HEK293 (cell line): ENCODE results near the gene SPRED2.

Source experiments
- GLIS1 ChIP-seq: fragments of 450-650 bp; formaldehyde crosslinking; IDR thresholded peaks from 2 replicates; pipeline ENCODE4 v1.5.1; 2016; ENCODE audit warnings: missing biosample characterization, missing genetic modification characterization
- SETDB1 ChIP-seq: IDR thresholded peaks from one replicate; pipeline ENCODE4 v1.6.1; 2017; ENCODE audit warnings: mild to moderate bottlenecking, low read length, moderate library complexity, mixed read lengths; ENCODE audit not compliant: insufficient read length
- SP2 ChIP-seq: fragments of 450-650 bp; formaldehyde crosslinking; IDR thresholded peaks from 2 replicates; pipeline ENCODE4 v1.5.1; 2016; ENCODE audit warnings: missing biosample characterization, missing genetic modification characterization
- YY1 ChIP-seq: fragments of 450-650 bp; formaldehyde crosslinking; IDR thresholded peaks from 2 replicates; pipeline ENCODE4 v1.5.1; 2018; ENCODE audit warnings: missing biosample characterization, missing genetic modification characterization
- ZFP37 ChIP-seq: fragments of 450-650 bp; formaldehyde crosslinking; IDR thresholded peaks from 2 replicates; pipeline ENCODE4 v1.5.1; 2016; ENCODE audit warnings: missing biosample characterization, missing genetic modification characterization
- ZNF140 ChIP-seq: fragments of 450-650 bp; formaldehyde crosslinking; IDR thresholded peaks from 2 replicates; pipeline ENCODE4 v1.5.1; 2016; ENCODE audit warnings: missing biosample characterization, missing genetic modification characterization
- ZNF561 ChIP-seq: fragments of 450-650 bp; IDR thresholded peaks from 2 replicates; pipeline ENCODE4 v1.5.1; 2018; ENCODE audit warnings: missing biosample characterization, missing genetic modification characterization, borderline replicate concordance
- ZNF624 ChIP-seq: fragments of 450-650 bp; formaldehyde crosslinking; IDR thresholded peaks from 2 replicates; pipeline ENCODE4 v1.5.1; 2017; ENCODE audit warnings: missing biosample characterization, missing genetic modification characterization
- ZNF629 ChIP-seq: fragments of 450-650 bp; formaldehyde crosslinking; IDR thresholded peaks from 2 replicates; pipeline ENCODE4 v1.5.1; 2017; ENCODE audit warnings: missing biosample characterization, missing genetic modification characterization
- ZNF768 ChIP-seq: fragments of 450-650 bp; formaldehyde crosslinking; IDR thresholded peaks from 2 replicates; pipeline ENCODE4 v1.5.1; 2018; ENCODE audit warnings: missing biosample characterization, mild to moderate bottlenecking, missing genetic modification characterization
- ZNF777 ChIP-seq: fragments of 450-650 bp; formaldehyde crosslinking; IDR thresholded peaks from 2 replicates; pipeline ENCODE4 v1.5.1; 2017; ENCODE audit warnings: missing biosample characterization, missing genetic modification characterization, borderline replicate concordance

DNA sequence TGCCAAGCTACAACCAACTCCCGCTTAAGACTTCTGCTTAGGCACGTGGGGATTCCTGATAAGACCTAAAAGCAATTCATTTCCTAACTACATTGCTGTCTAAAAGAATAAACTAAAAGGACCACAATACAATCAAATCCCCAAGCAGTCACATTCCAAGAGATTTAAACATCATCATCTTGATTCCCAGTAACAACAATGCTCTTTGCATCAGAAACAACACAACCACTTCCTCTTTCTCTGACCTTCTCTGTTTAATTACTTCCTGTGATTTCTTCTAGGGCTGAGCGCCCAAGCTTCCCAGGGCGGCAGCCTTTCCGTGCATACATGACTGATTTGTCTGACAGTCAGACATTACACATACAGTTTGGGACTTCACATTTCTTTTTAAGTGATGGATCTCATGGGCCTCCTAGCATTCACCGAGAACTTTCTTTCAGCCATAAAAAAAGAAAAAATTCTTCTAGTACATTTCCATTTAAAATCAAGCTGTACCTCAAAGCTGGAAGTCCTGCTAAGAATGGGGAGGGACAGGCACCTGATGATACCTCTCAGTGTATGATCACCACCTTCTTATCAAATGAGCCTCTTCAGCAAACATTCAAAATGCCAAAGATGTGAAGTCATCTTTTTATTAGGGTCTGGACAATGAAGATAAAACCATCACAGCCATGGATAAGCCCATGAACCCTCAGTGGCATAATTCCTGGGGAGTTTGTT lies 11.5 kb downstream of the SPRED2 start:
- TF ChIP-seq ZNF768 (no peak), ZNF561 (tag by site-specific recombination) (no peak), ZNF624 (no peak), ZNF140 (tag by site-specific recombination) (no peak), YY1 (tag by site-specific recombination) (no peak), ZNF629 (tag by site-specific recombination) (no peak), SETDB1 (no peak), ZNF777 (tag by site-specific recombination) (no peak), ZFP37 (tag by site-specific recombination) (no peak), SP2 (tag by site-specific recombination) (peak; percentile 24; the same call in 1 of the 2 replicates), GLIS1 (no peak)
